Right atrium auricular region (tissue), 2 donors: ENCODE data around the gene USP11. TPM values are rescaled to one million over a fixed set of nuclear protein-coding genes. Genes with fewer than 3 reads are reported as not detected.

Experiments used
- DNase-seq: peaks from one replicate; pipeline ENCODE4 v3.0.0-alpha.2; 2019; ENCODE audit warnings: low spot score
- H3K27ac ChIP-seq, 2 donors: fragments of 200-600 bp; sonication (generic); 1 replicate in 1 of 2; 2 replicates in 1 of 2; pipeline ENCODE4 v1.5.1; 2016 to 2019
- H3K27me3 ChIP-seq, 2 donors: fragments of 200-600 bp; sonication (generic); one replicate each; pipeline versions ENCODE4 v1.5.1 to v1.6.0; 2017 to 2019
- H3K36me3 ChIP-seq: fragments of 200-600 bp; sonication (generic); one replicate; pipeline ENCODE4 v1.5.1; 2016
- H3K4me1 ChIP-seq, 2 donors: fragments of 200-600 bp; sonication (generic); one replicate each; pipeline versions ENCODE4 v1.5.1 to v1.6.0; 2017 to 2019
- H3K4me3 ChIP-seq, 2 donors: fragments of 200-600 bp; sonication (generic); 1 replicate in 1 of 2; 2 replicates in 1 of 2; pipeline ENCODE4 v1.5.1; 2017 to 2019; ENCODE audit warnings: mild to moderate bottlenecking in 1 of 2, moderate library complexity in 1 of 2
- H3K9me3 ChIP-seq, 2 donors: fragments of 200-600 bp; sonication (generic); one replicate each; pipeline ENCODE4 v1.5.1; 2019
- CTCF ChIP-seq, 2 donors: fragments of 200-600 bp; sonication (generic); IDR thresholded peaks; one replicate each; pipeline ENCODE4 v1.5.1; 2019; ENCODE audit warnings: antibody characterized with exemption in 2 of 2
- total RNA-seq, 2 donors: library from RNA; depleted of rRNA; stranded (reverse); fragments of >200 nt; gene quantifications; one replicate each; pipeline ENCODE4 v1.1.0, GENCODE V29; 2016

USP11 gene
- total RNA-seq, 2 donors from 2014 or later: 35.2 to 63.6 TPM

GRCh38 chrX:47223476-47224250 lies 9.1 kb upstream of the USP11 start:
- TF ChIP-seq CTCF (IDR thresholded peaks at IDR 0.05): no peak
- no peak for DNase-seq
- no peaks in the 10 kb centered on the region for H3K9me3 ChIP-seq

DNA sequence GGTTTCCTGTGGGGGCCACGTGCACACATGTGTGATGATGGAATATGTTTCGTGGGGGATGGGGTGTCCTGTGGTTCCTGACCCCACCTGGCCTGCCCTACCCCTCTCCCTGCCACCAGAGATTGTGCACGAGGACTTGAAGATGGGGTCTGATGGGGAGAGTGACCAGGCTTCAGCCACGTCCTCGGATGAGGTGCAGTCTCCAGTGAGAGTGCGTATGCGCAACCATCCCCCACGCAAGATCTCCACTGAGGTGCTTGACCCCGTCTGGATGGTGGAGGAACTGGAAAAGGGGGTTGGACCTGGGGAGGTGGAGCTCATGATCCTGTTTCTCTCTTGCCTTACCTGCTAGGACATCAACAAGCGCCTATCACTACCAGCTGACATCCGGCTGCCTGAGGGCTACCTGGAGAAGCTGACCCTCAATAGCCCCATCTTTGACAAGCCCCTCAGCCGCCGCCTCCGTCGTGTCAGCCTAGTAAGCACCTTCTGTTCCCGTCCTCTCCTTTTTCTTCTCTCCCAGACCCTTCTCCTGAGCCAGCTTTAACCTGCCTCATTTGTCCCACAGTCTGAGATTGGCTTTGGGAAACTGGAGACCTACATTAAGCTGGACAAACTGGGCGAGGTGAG lies 8.4 kb upstream of the USP11 start:
- H3K27me3 ChIP-seq: no peaks in the 10 kb centered on the region
- no peak for DNase-seq
- no peak for TF ChIP-seq CTCF (IDR thresholded peaks at IDR 0.05)
- peaks cover 60% of the 10 kb centered on the region for H3K36me3 ChIP-seq
- H3K4me1 ChIP-seq: peaks cover 0 to 18% of the 10 kb centered on the region in 2 donors
- no peak overlapping the region for H3K27ac ChIP-seq
- H3K9me3 ChIP-seq: no peaks in the 10 kb centered on the region
- H3K4me3 ChIP-seq: no peak overlapping the region

More at GRCh38 chrX:47223476-47224250, 9.1 kb upstream of the USP11 start:
- Histone ChIP-seq H3K27me3 (no peaks in the 10 kb centered on the region), H3K27ac (no peak overlapping the region), H3K4me3 (no peak overlapping the region), H3K36me3 (peaks cover 52% of the 10 kb centered on the region), H3K4me1 (peaks cover 0 to 22% of the 10 kb centered on the region in 2 donors)

GRCh38 chrX:47224896-47225290 lies 7.9 kb upstream of the USP11 start:
- Histone ChIP-seq H3K36me3 (peaks cover 60% of the 10 kb centered on the region), H3K9me3 (no peaks in the 10 kb centered on the region), H3K27me3 (no peaks in the 10 kb centered on the region), H3K4me3 (no peak overlapping the region), H3K27ac (no peak overlapping the region), H3K4me1 (peaks cover 0 to 13% of the 10 kb centered on the region in 2 donors)
- TF ChIP-seq CTCF (IDR thresholded peaks at IDR 0.05): no peak
- DNase-seq: no peak

GRCh38 chrX:47226071-47226470 lies 6.7 kb upstream of the USP11 start:
- no peaks in the 10 kb centered on the region for H3K9me3 ChIP-seq
- no peak for TF ChIP-seq CTCF (IDR thresholded peaks at IDR 0.05)
- peaks cover 60% of the 10 kb centered on the region for H3K36me3 ChIP-seq
- no peak overlapping the region for H3K4me3 ChIP-seq
- no peak for DNase-seq
- no peaks in the 10 kb centered on the region for H3K27me3 ChIP-seq
- H3K4me1 ChIP-seq: peaks cover 0 to under 1% of the 10 kb centered on the region in 2 donors
- H3K27ac ChIP-seq: no peak overlapping the region

GRCh38 chrX:47226531-47227333 lies 6.1 kb upstream of the USP11 start:
- no peak overlapping the region for H3K27ac ChIP-seq
- H3K9me3 ChIP-seq: no peaks in the 10 kb centered on the region
- no peaks in the 10 kb centered on the region for H3K4me1 ChIP-seq
- no peak overlapping the region for H3K4me3 ChIP-seq
- no peak for DNase-seq
- no peak for TF ChIP-seq CTCF (IDR thresholded peaks at IDR 0.05)
- H3K36me3 ChIP-seq: peaks cover 60% of the 10 kb centered on the region
- H3K27me3 ChIP-seq: no peaks in the 10 kb centered on the region
